Measurements from ENCODE around the gene CCDC27.

DNA sequence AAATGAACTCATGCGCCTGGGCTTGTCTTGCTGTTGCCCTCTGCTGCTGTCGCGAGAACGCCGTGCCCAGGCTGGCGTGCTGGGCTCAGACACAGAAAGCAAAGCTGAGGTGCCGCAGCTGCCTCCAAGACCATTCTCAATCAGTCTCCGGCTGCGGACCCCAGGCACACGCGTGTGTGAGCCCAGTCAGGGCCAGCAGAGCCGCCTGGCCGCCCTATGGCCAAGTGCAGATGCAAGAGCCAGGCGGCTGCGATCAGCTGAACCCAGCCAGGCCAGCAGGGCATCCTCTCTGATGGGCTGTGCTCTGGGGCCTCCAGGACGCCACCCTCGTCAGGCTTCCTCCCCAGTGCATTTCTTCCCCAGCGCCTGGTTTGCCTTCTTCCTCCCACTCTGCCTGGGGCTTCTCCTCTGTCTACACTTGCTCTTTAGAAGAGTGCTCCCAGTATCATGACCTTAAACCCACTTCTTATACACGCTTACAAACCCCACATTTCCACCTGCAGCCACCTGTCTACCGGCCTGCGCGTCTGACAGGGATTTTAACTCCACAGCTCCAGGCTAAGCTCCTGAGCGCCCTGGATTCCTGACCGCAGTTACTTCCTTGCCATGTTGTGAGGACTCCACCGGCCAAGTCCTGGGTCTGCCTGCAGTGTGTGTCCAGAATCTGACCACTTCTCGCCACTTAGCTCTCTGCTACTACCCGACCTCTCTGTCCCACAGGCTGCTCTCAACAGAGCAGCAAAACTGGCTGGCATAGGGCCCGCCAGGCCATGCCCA is 65.8 kb downstream of the CCDC27 start:
- TF ChIP-seq, protein P1, sequence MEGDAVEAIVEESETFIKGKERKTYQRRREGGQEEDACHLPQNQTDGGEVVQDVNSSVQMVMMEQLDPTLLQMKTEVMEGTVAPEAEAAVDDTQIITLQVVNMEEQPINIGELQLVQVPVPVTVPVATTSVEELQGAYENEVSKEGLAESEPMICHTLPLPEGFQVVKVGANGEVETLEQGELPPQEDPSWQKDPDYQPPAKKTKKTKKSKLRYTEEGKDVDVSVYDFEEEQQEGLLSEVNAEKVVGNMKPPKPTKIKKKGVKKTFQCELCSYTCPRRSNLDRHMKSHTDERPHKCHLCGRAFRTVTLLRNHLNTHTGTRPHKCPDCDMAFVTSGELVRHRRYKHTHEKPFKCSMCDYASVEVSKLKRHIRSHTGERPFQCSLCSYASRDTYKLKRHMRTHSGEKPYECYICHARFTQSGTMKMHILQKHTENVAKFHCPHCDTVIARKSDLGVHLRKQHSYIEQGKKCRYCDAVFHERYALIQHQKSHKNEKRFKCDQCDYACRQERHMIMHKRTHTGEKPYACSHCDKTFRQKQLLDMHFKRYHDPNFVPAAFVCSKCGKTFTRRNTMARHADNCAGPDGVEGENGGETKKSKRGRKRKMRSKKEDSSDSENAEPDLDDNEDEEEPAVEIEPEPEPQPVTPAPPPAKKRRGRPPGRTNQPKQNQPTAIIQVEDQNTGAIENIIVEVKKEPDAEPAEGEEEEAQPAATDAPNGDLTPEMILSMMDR (IDR thresholded peaks at IDR 0.05; ENCODE audit: insufficient read depth, low read depth, low read length) = no peak
- no peak for TF ChIP-seq EZH2 (IDR thresholded peaks at IDR 0.05; ENCODE audit: insufficient read depth, low read length)
